ENCODE measurements around the gene IGFL3.

DNA sequence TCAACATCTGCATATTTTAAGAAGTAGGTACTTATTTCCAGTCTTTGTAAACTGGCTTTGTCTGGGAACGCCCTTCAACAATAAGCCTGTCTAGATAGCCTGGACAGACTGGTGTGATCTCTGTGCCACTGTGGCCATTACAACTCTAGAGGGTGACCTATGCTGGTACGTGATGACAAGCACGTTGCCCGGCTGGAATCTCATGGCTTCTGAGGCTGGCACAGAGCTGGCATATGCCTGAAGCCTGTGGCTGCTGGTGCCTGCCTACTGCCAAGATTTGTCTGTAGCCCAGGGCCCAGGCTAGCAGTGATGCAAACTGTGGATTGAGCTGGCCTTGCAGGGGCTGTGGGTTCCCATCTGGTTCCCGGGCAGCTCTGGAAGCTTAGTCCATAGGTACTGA lies 34.0 kb downstream of the IGFL3 start:
- no peak for TF ChIP-seq POLR2A (IDR thresholded peaks at IDR 0.05)
- TF ChIP-seq, protein P1, sequence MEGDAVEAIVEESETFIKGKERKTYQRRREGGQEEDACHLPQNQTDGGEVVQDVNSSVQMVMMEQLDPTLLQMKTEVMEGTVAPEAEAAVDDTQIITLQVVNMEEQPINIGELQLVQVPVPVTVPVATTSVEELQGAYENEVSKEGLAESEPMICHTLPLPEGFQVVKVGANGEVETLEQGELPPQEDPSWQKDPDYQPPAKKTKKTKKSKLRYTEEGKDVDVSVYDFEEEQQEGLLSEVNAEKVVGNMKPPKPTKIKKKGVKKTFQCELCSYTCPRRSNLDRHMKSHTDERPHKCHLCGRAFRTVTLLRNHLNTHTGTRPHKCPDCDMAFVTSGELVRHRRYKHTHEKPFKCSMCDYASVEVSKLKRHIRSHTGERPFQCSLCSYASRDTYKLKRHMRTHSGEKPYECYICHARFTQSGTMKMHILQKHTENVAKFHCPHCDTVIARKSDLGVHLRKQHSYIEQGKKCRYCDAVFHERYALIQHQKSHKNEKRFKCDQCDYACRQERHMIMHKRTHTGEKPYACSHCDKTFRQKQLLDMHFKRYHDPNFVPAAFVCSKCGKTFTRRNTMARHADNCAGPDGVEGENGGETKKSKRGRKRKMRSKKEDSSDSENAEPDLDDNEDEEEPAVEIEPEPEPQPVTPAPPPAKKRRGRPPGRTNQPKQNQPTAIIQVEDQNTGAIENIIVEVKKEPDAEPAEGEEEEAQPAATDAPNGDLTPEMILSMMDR (IDR thresholded peaks at IDR 0.05), result no peak
